Kidney capillary endothelial cell (primary cell): ENCODE results near the gene SHBG.
"Not testable (repeated sequence)": the region's sequence is repeated elsewhere in the genome, so short reads cannot be mapped to it uniquely, and the experiment has no call there.

Source experiments
- DNase-seq: peaks from one replicate; pipeline ENCODE4 v3.0.0-alpha.2; 2018; ENCODE audit warnings: low spot score

Gene SHBG, protein sequence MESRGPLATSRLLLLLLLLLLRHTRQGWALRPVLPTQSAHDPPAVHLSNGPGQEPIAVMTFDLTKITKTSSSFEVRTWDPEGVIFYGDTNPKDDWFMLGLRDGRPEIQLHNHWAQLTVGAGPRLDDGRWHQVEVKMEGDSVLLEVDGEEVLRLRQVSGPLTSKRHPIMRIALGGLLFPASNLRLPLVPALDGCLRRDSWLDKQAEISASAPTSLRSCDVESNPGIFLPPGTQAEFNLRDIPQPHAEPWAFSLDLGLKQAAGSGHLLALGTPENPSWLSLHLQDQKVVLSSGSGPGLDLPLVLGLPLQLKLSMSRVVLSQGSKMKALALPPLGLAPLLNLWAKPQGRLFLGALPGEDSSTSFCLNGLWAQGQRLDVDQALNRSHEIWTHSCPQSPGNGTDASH

DNA sequence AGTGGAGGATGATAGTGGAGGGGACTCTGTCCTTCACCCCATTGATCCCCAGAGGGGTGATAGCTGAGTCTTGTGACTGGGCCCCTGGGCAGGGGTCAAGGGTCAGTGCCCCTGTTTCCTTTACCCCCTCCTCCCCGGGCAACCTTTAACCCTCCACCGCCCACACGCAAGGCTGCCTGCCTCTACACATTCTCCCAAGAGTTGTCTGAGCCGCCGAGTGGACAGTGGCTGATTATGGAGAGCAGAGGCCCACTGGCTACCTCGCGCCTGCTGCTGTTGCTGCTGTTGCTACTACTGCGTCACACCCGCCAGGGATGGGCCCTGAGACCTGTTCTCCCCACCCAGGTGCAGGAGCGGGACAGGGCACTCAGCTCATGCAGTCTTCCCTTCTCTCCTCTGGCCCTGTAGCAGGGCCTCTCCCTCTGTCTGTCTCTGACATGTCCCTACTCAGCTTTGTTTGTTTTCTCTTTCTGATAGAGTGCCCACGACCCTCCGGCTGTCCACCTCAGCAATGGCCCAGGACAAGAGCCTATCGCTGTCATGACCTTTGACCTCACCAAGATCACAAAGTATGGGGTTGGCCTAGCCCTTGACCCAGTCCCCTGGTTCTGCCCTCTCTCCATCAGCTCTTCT is at the start of gene SHBG:
Gene SHBG, plus strand, starts transcription at position 197 of the 633 bp plus-strand sequence. Its CDS starts 38 bp downstream, at position 235.
- DNase-seq = no peak

DNA sequence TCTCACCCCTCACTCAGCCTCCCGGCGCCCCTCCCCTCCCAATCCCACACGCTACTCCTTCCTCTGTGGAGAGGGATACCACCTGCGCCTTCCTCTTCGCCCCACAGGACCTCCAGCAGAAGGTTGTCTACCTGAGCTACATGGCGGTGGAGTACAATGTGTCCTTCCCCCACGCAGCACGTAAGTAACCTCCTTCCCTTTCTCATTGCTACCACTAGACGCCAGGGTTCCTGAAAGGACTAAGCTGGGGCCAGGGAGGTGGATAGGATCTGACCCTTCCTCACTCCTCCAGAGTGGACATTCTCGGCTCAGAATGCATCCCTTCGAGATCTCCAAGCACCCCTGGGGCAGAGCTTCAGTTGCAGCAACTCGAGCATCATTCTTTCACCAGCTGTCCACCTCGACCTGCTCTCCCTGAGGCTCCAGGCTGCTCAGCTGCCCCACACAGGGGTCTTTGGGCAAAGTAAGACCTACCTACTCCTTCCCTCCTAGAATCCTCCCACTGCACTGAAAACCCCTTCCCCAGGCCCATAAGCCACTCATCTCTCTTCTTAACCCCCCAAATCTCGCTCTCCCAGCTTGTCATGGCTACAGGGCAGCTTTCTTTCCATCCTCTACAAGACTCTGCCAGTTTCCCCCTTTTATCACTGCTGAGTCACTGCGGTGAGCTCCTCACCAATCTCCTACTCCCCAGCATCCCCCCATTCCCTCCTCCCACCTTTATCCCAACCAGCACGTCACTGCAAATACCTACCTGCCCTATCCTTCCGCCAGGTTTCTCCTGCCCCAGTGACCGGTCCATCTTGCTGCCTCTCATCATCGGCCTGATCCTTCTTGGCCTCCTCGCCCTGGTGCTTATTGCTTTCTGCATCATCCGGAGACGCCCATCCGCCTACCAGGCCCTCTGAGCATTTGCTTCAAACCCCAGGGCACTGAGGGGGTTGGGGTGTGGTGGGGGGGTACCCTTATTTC is 49.0 kb upstream of the SHBG start:
- DNase-seq = no peak

DNA sequence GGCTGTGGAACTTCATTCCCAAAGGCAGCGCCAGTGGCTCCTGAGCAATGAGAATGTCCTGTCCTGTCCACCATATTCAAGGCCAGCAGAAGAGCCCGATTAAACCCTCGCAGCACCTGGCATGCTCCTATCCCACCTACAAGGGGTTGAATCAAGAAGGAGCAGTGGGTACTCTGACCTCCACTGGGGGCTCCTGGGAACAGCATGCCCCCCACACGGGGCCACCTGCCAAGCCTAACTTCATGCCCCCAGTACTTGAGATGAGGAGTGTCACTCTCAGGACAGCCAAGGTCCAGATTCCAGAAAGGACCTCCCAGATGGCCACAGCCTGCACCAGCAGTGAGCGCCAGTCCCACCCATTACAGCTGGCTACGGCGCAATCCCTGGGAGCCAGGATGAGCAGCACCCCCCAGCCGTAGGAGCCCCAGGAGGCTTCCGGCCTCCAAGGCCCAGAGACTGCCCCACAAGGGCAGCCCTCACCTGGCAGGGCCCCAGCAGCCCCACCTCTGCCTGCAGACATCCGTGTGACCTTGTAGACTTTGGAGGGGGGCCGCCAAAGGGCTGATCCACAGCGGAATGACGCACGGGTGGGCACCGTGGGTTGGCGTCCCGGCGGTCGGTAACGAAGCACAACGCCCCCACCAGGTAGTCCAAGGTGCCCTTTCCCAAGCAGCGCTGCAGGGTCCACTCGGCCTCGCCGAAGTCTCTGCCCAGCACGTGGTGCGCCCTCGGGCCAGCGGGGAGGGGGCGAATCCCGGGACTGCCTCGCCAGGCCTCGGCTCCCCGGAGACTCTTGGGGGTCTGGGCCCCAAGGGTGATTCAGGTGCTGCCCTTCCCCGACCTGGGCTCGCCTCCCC is 47.3 kb upstream of the SHBG start:
- no peak for DNase-seq

DNA sequence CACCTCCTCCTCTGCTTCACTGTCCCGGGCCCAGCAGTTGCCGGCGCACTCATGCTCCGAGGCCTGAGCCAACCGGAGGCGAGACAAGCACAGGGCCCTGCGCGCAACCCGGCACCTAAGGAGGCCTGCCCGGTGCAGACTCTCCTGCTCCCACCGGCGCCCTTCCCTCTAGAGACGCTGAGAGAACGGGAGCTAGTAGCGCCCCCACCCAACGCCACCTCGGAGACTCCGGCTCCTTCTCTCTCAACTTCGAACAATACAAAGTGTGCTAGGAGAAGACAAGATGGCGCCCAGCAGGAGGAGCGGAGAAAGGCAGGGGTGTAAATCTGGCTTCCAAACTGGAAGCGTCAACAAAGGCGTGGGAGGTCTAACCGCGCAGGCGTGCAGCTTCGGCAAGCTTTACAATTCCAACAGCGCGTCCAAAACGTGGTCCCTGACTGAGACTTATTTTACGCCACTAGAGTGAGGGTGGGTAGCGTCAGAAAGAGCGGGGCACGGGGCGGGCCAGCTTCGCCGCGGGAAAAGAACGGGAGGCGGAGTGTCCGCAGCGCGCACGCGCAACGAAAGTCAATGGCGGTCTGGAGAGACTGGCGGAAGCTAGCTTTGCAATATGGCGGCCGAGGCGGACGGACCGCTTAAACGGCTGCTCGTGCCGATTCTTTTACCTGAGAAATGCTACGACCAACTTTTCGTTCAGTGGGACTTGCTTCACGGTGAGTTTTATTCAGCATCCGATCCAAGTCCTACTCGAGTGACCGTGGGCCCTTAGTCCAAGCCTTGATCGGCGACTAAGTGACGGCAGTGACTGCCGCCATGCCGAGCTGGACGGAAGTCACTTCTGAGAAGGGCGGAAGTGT is 46.5 kb upstream of the SHBG start, which contains the start of gene MPDU1:
Gene MPDU1, plus strand, starts transcription at position 600 of the 857 bp plus-strand sequence. Its CDS starts 11 bp downstream, at position 611.
- DNase-seq = peak; percentile 96

DNA sequence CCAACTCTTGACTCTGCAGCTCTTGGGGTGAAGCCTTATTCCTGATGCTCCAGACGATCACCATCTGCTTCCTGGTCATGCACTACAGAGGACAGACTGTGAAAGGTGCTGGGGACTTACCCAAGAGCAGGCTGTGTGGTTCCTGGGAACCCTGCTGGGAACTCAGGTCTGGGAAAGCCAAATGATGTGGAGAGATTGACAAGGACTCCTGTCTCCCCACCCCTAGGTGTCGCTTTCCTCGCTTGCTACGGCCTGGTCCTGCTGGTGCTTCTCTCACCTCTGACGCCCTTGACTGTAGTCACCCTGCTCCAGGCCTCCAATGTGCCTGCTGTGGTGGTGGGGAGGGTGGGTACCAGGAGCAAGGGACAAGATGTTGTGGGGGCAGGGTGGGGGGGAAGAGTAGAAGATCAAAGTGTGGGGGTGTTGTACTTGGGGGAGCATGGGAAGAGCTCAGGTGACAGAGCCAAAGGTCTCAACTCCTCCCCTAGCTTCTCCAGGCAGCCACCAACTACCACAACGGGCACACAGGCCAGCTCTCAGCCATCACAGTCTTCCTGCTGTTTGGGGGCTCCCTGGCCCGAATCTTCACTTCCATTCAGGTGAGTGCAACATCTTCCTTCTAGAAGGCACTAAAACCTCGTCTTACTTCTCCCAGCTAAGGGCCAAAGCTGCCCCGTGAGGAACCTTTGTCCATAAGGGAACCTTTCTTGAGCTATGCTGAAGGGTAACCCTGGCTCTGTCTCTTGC is 43.1 kb upstream of the SHBG start:
- no peak for DNase-seq

DNA sequence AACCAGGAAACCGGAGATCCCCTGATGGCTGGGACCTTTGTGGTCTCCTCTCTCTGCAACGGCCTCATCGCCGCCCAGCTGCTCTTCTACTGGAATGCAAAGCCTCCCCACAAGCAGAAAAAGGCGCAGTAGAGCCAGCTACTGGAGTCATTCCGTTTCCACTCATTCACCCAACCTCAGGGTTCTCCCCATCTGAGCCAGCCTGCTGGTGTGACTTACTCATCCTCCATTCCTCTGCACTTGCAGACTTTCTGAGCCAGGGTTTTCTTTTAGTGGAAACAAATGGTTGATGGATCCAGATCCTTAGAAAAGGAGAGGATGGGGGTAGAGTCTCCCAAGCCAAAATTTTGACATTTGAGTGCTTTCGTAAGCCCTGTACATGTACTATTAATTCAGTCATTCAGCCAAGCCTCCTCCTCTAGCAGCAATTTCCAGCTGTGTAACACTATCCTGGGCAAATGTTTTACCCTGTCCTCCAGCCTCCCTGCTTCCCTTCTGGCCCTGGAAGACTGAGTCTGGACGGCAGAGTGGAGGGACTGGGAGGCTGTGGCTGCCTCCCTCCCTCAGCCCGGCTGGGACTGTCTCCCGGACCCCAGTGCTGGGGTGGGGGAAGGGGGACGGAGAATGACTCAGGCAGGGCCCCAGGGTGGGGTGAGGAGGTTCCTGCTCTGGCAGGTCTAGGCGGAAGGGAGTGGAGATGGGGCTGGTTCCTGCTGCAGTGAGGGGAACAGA is 42.3 kb upstream of the SHBG start:
- no peak for DNase-seq

DNA sequence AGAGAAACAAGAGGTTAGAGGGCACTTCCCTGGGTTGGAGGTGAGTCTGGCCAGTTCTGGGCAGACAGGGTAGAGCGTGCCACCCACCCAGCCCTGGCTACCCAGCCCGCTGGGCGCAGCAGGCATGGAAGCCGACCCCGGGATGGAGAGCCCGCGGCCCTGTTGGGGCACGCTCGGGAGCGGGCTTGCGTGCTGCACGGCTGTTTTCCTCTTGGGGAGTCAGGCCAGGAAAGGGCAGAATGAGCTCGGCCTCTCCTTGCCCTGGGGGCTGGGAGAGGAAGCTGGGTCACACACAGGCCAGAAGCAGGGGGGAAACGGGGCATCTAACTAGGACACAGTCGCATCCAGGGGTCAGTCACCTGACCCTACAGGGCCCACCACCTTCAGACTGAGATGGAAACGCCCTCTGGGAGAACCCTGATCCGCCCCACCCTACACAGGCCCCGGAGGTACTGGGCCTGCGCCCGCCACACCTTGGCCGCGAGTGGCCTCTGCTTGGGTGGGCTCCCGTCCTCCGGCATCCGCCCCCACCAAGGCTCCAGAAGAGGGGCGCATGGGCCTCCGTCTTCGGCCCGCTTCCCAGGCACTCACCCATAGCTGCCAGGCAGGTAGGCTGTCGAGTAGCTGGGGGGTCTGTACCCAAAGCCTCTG is 41.3 kb upstream of the SHBG start:
- DNase-seq = no peak

DNA sequence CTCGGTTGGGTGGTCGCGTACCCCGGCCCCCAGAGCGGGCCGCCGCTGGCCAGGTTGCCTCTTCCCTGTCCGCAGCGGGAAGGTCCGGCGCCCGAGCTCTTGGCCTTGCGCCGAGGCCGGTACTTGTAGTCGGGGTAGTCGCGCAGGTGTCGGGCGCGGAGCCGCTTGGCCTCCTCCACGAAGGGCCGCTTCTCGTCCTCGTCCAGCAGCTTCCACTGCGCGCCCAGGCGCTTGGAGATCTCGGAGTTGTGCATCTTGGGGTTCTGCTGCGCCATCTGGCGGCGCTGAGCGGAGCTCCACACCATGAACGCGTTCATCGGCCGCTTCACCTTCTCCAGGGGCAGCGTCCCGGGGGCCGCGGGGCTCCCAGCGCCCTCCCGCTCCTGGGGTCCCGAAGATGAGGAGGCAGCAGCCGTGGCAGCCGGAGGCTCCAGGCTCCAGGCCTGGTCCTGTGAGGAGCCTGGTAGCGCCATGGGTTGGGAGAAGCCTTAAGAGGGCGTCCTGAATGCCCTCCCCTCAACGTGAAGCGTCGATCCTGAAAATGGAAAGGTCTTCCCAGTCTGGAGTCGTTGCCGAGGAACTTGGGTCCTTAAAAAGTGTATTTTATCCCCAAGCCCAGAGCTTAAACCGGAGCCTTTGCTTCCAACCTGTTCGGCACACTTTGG is 40.6 kb upstream of the SHBG start:
- peak; percentile 71 for DNase-seq

DNA sequence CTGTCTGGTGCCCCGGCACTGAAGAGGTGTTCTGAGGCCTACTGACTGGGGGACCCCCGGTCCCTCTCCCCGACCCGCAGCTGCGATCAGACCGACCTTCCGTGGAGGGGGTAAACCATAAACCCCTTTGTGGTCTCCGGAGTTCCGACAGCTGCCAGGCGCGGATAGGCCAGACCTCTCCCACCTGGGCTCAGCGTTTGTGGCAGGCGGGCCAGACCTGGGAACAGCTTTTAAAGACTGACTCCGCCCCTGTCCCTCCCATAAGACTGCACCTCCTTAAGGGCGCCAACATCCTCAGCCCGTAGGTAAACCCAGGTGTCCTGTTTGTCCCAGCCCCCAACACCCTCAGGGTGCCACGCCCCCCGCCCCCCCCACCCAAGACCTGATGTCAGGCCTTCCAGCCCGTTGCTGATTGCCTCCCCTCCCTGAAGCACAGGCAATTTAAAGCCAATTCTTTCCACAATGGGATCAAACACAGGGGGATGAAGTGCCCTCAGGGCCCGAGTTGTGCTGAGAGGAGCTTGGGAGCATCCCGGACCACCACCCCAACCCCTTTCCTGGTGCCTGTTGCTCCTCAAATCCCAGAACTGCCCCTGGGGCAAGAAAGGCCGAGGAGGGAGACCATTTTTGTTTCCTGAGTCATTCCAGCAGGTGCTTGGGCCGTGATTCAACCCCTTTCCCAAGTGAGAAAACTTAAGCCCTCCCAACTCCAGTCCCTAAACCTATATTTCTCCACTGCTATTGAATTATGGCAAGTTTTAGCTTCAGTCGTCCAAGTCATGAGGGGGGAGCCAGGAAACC is 39.8 kb upstream of the SHBG start, which contains the start of gene SOX15:
Gene SOX15, minus strand, starts transcription at position 204 of the 801 bp plus-strand sequence. CDS start 418 bp downstream, outside the sequence.
- no peak for DNase-seq

DNA sequence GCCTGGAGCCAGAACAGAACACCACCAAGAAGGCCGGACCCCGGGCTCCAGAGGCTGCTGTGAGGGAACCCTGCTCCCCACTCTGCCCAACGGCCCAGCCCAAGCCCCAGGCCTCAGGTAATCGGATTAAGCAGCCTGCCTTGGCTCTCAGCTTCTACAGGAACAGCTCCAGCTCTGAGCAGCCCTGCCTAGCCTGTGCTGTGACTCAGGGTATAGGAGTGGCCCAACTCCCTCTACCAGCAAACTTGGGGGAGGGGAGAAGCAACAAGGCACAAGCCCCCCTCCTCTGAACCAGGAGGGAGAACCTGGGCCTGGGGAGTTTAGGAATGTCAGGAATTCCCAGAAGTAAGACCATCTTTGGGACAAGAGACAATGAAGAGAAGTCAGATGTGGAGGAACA is 39.2 kb upstream of the SHBG start:
- DNase-seq = no peak

DNA sequence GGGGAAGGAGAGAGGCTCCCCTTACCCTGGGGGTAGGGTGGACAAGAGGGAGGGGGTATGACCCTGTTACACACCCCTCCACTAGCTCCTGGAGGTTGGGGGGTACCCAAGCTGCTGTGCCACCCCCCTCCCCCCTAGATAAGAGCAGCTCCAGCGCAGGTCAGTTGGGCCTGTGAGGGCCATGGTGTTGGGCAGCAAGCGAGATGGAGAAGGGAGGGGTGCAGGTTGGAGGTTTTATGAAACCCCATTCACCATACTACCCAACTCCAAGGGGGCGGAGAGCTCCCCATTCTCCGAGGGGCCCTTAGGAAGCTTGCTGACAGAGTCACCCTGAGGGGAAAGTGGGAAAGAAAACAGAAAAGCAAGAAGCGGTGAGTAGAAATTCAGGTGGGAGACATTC is 38.3 kb upstream of the SHBG start:
- no peak for DNase-seq

DNA sequence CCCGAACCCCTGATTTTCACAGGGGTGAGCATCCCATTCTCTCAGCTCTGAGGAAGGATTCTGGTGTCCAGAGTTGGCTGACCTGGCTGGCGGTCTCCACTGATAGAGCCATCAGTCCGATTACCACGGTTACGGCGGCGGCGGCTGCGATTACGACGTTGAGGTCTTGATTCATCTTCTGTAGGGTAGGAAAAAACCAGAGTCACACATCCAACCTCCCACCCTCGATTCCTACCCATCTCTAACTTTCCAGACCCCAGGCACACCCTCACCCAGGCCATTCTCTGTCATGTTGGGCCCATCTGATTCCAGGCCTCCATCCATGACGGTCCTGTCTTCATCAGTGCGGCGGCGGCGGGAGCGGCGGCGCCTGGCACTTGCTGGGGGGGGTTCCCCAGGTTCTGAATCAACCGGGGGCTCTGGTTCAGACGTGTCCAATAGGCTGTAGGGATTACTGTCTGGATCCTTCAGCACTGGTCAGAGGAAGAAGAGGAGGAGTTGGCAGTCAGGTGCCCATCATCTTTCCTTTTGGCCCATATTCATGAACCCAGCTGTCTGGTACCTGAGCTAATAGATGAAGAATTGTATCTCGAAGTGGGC is 37.4 kb upstream of the SHBG start:
- DNase-seq = no peak

DNA sequence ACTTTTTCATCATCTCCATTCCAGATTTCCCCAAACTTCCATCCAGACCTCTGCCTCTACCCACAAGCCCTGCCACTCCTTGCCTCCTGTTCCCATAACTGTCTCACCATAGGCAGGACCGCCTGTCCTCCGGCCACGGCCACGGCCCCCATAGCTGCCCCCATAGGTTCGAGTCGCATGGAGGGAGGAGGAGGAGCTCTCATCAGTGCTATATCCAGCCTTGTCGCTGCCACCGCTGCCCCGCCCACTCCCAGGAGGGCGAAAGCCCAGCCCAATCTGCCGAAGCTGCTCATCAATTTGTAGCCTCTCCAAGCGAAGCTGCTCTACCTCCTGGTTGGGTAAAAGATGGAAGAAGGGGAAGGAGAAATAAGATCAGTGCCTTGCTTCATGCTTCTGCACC is 36.6 kb upstream of the SHBG start:
- DNase-seq = no peak

DNA sequence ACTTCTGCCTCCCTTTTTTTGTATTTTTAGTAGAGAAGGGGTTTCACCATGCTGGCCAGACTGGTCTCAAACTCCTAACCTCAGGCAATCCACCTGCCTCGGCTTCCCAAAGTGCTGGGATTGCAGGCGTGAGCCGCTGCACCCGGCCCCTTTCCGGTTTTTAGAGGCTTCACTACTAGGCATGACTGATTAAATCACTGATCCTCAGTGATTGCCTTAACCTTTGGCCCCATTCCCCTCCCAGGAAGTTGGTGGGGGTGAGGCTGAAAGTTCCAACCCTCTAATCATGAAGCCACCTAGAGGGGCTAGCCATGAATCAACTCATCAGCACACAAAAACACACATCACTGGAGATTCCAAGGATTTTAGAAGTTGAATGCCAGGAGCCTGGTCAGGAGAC is 32.4 kb upstream of the SHBG start:
- not testable (repeated sequence) for DNase-seq

DNA sequence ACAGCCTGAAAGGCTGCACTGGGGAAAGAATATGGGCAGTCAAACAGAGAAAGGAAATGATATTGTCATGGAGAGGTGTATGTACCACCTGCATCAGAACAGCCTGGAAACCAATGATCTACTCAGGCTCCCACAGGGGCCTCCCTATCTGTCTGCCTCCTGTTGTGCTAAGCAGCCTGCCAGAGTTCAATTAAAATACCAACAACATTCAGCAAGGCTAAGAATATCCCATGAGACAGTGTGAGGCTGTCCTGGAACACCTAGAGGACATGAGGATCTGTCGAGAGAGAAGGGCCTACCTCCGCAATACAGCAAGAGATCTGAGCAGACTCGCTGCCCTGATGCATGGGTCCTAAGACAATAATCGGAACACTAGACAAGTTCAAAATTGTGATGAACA is 23.7 kb upstream of the SHBG start:
- DNase-seq = no peak

DNA sequence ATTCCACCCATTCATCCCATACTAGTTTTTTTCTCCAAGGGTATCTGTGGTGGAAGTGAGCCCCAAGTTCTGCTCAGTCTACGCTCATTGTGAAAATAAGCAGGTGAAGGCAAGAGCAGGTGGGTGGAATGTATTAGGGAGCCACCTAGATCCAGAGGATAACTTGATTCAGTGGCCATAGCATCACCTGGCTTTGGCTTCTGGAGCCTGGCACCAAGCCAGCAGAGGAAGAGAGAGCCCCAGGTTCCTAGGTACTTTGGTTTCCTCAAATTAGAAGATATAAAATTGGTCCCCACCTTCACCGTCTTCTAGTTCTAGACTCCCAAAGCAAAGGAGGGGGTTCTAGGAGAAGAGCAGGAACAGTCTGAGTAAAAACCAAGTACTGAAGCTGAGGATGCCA is 19.3 kb upstream of the SHBG start:
- DNase-seq = no peak
